GM21529 (cell line): Measurements from ENCODE around the gene MMP19.
"Not testable (repeated sequence)": the region's sequence is repeated elsewhere in the genome, so short reads cannot be mapped to it uniquely, and the experiment has no call there.

Source experiments
- ATAC-seq: cut with Tn5 transposase; IDR thresholded peaks from one replicate; pipeline ENCODE4 v1.9.1; 2021; ENCODE audit not compliant: unreplicated experiment

Gene MMP19

GRCh38 chr12:55842681-55843429, at the start of gene MMP19:
Gene MMP19 (minus strand): TSS chr12:55842936. CDS start chr12:55842830, 106 bp downstream.
- ATAC-seq = no peak

- no peak for ATAC-seq
These were observed 48.6 kb upstream of the MMP19 start for GRCh38 chr12:55891310-55891709.

GRCh38 chr12:55885113-55885512, 42.4 kb upstream of the MMP19 start:
- ATAC-seq = no peak

GRCh38 chr12:55877824-55878223, 35.1 kb upstream of the MMP19 start:
- ATAC-seq = no peak

- ATAC-seq = no peak
These were observed 33.1 kb upstream of the MMP19 start for GRCh38 chr12:55875704-55876467.

GRCh38 chr12:55874443-55874842, 31.7 kb upstream of the MMP19 start:
- no peak for ATAC-seq

GRCh38 chr12:55866454-55867004, 23.8 kb upstream of the MMP19 start:
- ATAC-seq = not testable (repeated sequence)

GRCh38 chr12:55865327-55865726, 22.6 kb upstream of the MMP19 start:
- ATAC-seq = no peak

- ATAC-seq = not testable (repeated sequence)
These were observed 20.2 kb upstream of the MMP19 start for GRCh38 chr12:55862931-55863330.

GRCh38 chr12:55862286-55862685, 19.6 kb upstream of the MMP19 start:
- no peak for ATAC-seq

- ATAC-seq = no peak
These were observed 19.1 kb upstream of the MMP19 start for GRCh38 chr12:55861871-55862270.

- ATAC-seq = no peak
These were observed 18.7 kb upstream of the MMP19 start for GRCh38 chr12:55861396-55861795.

GRCh38 chr12:55852740-55853139, 10.0 kb upstream of the MMP19 start:
- no peak for ATAC-seq

- ATAC-seq = no peak
These were observed 8.2 kb upstream of the MMP19 start for GRCh38 chr12:55850893-55851292.

- no peak for ATAC-seq
These were observed 7.7 kb upstream of the MMP19 start for GRCh38 chr12:55850401-55850800.

GRCh38 chr12:55849616-55850343, 7.0 kb upstream of the MMP19 start:
- no peak for ATAC-seq

GRCh38 chr12:55847603-55848291, 5.0 kb upstream of the MMP19 start:
- no peak for ATAC-seq

GRCh38 chr12:55847033-55847432, 4.3 kb upstream of the MMP19 start:
- ATAC-seq = no peak

GRCh38 chr12:55845785-55846496, 3.2 kb upstream of the MMP19 start:
- no peak for ATAC-seq

- no peak for ATAC-seq
These were observed 2.6 kb upstream of the MMP19 start for GRCh38 chr12:55845361-55845760.
